ENCODE results near the gene TMEM54.

GRCh38 chr1:32915766-32916706 lies 14.8 kb upstream of the TMEM54 start:
- TF ChIP-seq CTCF (IDR thresholded peaks at IDR 0.05) = no peak
- TF ChIP-seq POLR2A (IDR thresholded peaks at IDR 0.05) = no peak

Measured in esophagus squamous epithelium (tissue), 4 donors.